Uterus (tissue), 2 donors: ENCODE results near the gene RALGAPB.

Experiments used
- POLR2A ChIP-seq, 2 donors: fragments of 450-650 bp; IDR thresholded peaks; one replicate each; pipeline ENCODE4 v1.6.1; 2016; ENCODE audit warnings: antibody characterized with exemption in 2 of 2, mild to moderate bottlenecking in 1 of 2, moderate library complexity in 1 of 2
- TF ChIP-seq, protein P1 (sequence below), 4 experiments: fragments of 200-600 bp in 2 of 4; fragments of 450-650 bp in 2 of 4; sonication (generic) in 2 of 4; IDR thresholded peaks; one replicate each; pipeline ENCODE4 v1.5.1; 2016 to 2019; ENCODE audit warnings: antibody characterized with exemption in 4 of 4, mild to moderate bottlenecking in 2 of 4, moderate library complexity in 1 of 4

DNA sequence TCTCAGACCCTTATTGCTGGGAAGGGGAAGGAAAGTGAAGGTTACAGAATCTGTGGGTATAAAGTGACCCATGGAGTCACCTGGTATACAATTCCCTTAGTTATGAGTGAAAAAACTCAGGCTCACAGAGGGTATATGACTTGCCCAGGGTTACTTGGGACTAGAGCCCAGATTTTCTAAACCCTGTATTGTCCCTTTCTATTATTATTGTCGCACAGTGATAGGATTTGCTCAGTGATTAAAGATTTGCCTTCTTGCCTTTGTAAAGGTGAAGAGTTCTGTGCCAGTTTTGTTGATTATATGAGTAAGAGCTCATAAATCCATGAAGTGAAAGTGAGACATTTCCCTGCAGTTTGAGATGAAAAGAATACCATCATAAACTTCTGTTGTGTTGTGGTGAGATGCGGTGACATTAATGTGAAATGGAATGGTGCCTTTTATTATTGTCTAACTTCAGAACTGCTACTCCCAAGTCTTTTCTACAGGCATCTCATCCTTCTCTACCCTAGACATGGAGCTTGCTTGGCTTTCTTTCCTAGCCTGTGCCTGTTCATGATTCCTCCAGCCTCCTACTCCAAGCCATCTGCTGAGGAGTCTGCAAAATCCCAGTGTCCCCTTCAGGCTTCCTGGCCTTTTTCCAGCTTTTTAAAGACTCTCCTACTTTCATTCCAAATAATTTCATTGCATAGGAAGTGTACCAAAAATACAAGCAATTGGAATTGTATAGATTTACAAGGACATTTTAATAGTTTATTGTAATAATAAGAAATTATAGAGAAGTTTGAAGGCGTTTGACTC lies 74.8 kb downstream of the RALGAPB start:
- TF ChIP-seq, protein P1, sequence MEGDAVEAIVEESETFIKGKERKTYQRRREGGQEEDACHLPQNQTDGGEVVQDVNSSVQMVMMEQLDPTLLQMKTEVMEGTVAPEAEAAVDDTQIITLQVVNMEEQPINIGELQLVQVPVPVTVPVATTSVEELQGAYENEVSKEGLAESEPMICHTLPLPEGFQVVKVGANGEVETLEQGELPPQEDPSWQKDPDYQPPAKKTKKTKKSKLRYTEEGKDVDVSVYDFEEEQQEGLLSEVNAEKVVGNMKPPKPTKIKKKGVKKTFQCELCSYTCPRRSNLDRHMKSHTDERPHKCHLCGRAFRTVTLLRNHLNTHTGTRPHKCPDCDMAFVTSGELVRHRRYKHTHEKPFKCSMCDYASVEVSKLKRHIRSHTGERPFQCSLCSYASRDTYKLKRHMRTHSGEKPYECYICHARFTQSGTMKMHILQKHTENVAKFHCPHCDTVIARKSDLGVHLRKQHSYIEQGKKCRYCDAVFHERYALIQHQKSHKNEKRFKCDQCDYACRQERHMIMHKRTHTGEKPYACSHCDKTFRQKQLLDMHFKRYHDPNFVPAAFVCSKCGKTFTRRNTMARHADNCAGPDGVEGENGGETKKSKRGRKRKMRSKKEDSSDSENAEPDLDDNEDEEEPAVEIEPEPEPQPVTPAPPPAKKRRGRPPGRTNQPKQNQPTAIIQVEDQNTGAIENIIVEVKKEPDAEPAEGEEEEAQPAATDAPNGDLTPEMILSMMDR (IDR thresholded peaks at IDR 0.05), result no peak
- no peak for TF ChIP-seq POLR2A (IDR thresholded peaks at IDR 0.05)
